Tibial nerve (tissue), 4 donors: Measurements from ENCODE around the gene DMGDH.

ENCODE experiments used
- CTCF ChIP-seq, 5 experiments: fragments of 200-600 bp in 3 of 5; fragments of 450-650 bp in 2 of 5; sonication (generic) in 3 of 5; IDR thresholded peaks; one replicate each; pipeline ENCODE4 v1.5.1; 2016 to 2019; ENCODE audit warnings: antibody characterized with exemption in 5 of 5, mild to moderate bottlenecking in 3 of 5, moderate library complexity in 2 of 5
- EP300 ChIP-seq, 2 donors: sonication (generic); formaldehyde crosslinking; IDR thresholded peaks; one replicate each; pipeline ENCODE4 v1.6.1; 2017; ENCODE audit warnings: antibody characterized with exemption in 2 of 2, mild to moderate bottlenecking in 1 of 2
- POLR2A ChIP-seq, 2 donors: fragments of 450-650 bp; IDR thresholded peaks; one replicate each; pipeline ENCODE4 v1.6.1; 2017; ENCODE audit warnings: antibody characterized with exemption in 2 of 2, mild to moderate bottlenecking in 2 of 2, moderate library complexity in 2 of 2

- TF ChIP-seq CTCF (IDR thresholded peaks at IDR 0.05) (no peak), EP300 (IDR thresholded peaks at IDR 0.05) (no peak), POLR2A (IDR thresholded peaks at IDR 0.05) (no peak)
Measured at GRCh38 chr5:79022771-79023170, 46.7 kb downstream of the DMGDH start.
